ENCODE measurements around the gene ZDHHC17.

Gene ZDHHC17

GRCh38 chr12:76895796-76896195 lies 131.9 kb downstream of the ZDHHC17 start:
- H3K27me3 ChIP-seq (ENCODE audit: insufficient read depth, low read depth) = no peaks in the 10 kb centered on the region
- H3K4me1 ChIP-seq (ENCODE audit: low read depth, poor library complexity, severe bottlenecking) = no peaks in the 10 kb centered on the region
- TF ChIP-seq CTCF (conservative IDR thresholded peaks at IDR 0.05; ENCODE audit: low read depth, low read length) = no peak
- no peak overlapping the region for H2AFZ ChIP-seq (ENCODE audit: low read depth)
- no peaks in the 10 kb centered on the region for H4K20me1 ChIP-seq (ENCODE audit: insufficient read depth)
- no peak overlapping the region for H3K27ac ChIP-seq
- no peak overlapping the region for H3K9ac ChIP-seq
- no peaks in the 10 kb centered on the region for H3K36me3 ChIP-seq (ENCODE audit: insufficient read depth)
- no peak overlapping the region for H3K4me3 ChIP-seq (IDR thresholded peaks at IDR 0.05; ENCODE audit: insufficient read depth, low read depth, low read length)
- H3K79me2 ChIP-seq (ENCODE audit: insufficient read depth, low read depth) = no peaks in the 10 kb centered on the region
- no peak overlapping the region for H3K4me2 ChIP-seq

- no peak for TF ChIP-seq CTCF (conservative IDR thresholded peaks at IDR 0.05; ENCODE audit: low read depth, low read length)
- Histone ChIP-seq H3K27ac (no peak overlapping the region), H3K79me2 (ENCODE audit: insufficient read depth, low read depth) (no peaks in the 10 kb centered on the region), H3K4me1 (ENCODE audit: low read depth, poor library complexity, severe bottlenecking) (no peaks in the 10 kb centered on the region), H2AFZ (ENCODE audit: low read depth) (no peak overlapping the region), H3K27me3 (ENCODE audit: insufficient read depth, low read depth) (no peaks in the 10 kb centered on the region), H3K4me2 (no peak overlapping the region), H4K20me1 (ENCODE audit: insufficient read depth) (no peaks in the 10 kb centered on the region), H3K9ac (no peak overlapping the region), H3K4me3 (IDR thresholded peaks at IDR 0.05; ENCODE audit: insufficient read depth, low read depth, low read length) (no peak overlapping the region), H3K36me3 (ENCODE audit: insufficient read depth) (no peaks in the 10 kb centered on the region)
Measured at GRCh38 chr12:76896274-76896673, 132.4 kb downstream of the ZDHHC17 start.

GRCh38 chr12:76898442-76898841 lies 134.5 kb downstream of the ZDHHC17 start:
- H3K9ac ChIP-seq = no peak overlapping the region
- no peak overlapping the region for H2AFZ ChIP-seq (ENCODE audit: low read depth)
- no peaks in the 10 kb centered on the region for H4K20me1 ChIP-seq (ENCODE audit: insufficient read depth)
- no peak for TF ChIP-seq CTCF (conservative IDR thresholded peaks at IDR 0.05; ENCODE audit: low read depth, low read length)
- H3K4me1 ChIP-seq (ENCODE audit: low read depth, poor library complexity, severe bottlenecking) = no peaks in the 10 kb centered on the region
- no peaks in the 10 kb centered on the region for H3K79me2 ChIP-seq (ENCODE audit: insufficient read depth, low read depth)
- H3K4me3 ChIP-seq (IDR thresholded peaks at IDR 0.05; ENCODE audit: insufficient read depth, low read depth, low read length) = no peak overlapping the region
- H3K36me3 ChIP-seq (ENCODE audit: insufficient read depth) = no peaks in the 10 kb centered on the region
- H3K27ac ChIP-seq = no peak overlapping the region
- H3K27me3 ChIP-seq (ENCODE audit: insufficient read depth, low read depth) = no peaks in the 10 kb centered on the region
- H3K4me2 ChIP-seq = no peak overlapping the region

DNA sequence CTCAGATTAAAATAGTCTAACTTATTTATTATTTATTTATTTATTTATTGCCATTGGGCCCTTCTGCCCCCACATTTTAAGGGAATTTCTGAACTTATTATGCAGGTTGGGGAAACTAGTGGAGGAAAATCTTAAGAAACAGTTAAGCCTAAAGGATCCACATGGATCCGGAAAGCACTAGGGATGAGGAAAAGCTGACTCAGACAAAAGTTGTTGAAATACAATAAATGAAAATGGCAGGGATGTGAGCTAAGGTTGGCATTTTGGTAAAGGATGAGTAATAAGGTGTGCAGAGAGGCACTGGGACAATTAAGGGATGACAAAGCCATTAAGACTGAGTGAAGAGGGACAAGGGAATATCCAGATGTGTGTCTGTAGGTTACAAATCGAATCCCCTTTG lies 135.6 kb downstream of the ZDHHC17 start:
- Histone ChIP-seq H3K4me3 (IDR thresholded peaks at IDR 0.05; ENCODE audit: insufficient read depth, low read depth, low read length) (no peak overlapping the region), H3K4me2 (no peak overlapping the region), H2AFZ (ENCODE audit: low read depth) (no peak overlapping the region), H4K20me1 (ENCODE audit: insufficient read depth) (no peaks in the 10 kb centered on the region), H3K27me3 (ENCODE audit: insufficient read depth, low read depth) (no peaks in the 10 kb centered on the region), H3K9ac (no peak overlapping the region), H3K36me3 (ENCODE audit: insufficient read depth) (no peaks in the 10 kb centered on the region), H3K4me1 (ENCODE audit: low read depth, poor library complexity, severe bottlenecking) (no peaks in the 10 kb centered on the region), H3K79me2 (ENCODE audit: insufficient read depth, low read depth) (no peaks in the 10 kb centered on the region), H3K27ac (no peak overlapping the region)
- no peak for TF ChIP-seq CTCF (conservative IDR thresholded peaks at IDR 0.05; ENCODE audit: low read depth, low read length)

All from KMS-11 (cell line).